ENCODE measurements around the gene TBCK. TPM values are rescaled to one million over a fixed set of nuclear protein-coding genes. Genes with fewer than 3 reads are reported as not detected.

Gene TBCK
- total RNA-seq, 4 donors from 2014 or later, result 23.3 to 47.7 (median 34.2) TPM

DNA sequence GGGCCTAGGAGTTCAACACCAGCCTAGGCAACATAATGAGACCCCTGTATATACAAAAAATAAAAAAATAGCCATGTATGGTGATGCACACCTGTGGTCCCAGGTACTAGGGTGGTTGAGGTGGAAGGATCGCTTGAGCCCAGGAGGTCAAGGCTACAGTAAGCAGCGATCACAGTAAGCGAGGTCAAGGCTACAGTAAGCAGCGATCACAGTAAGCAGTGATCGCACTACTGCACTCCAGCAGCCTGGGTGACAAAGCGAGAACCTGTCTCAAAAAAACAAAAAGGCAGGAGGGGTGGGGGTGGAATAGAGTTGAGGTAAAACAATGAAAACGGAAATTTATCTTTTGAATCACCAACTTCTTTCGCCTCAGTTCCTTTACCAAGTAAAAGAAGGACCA is 29.4 kb downstream of the TBCK start:
- DNase-seq (ENCODE audit: low spot score in 2 of 2), result no peak
- H3K9me3 ChIP-seq, result no peaks in the 10 kb centered on the region
- no peak for TF ChIP-seq EP300 (IDR thresholded peaks at IDR 0.05)
- no peak for TF ChIP-seq CTCF (IDR thresholded peaks at IDR 0.05)
- no peak for TF ChIP-seq POLR2A (IDR thresholded peaks at IDR 0.05)
- no peak for TF ChIP-seq POLR2AphosphoS5 (IDR thresholded peaks at IDR 0.05)
- no peak overlapping the region for H3K4me3 ChIP-seq
- no peaks in the 10 kb centered on the region for H3K27me3 ChIP-seq
- H3K36me3 ChIP-seq, result peaks cover 14% of the 10 kb centered on the region
- H3K4me1 ChIP-seq, result no peaks in the 10 kb centered on the region
- WGBS, result 97% methylated on average over 8 of the region's 8 CpGs
- no peak overlapping the region for H3K27ac ChIP-seq

DNA sequence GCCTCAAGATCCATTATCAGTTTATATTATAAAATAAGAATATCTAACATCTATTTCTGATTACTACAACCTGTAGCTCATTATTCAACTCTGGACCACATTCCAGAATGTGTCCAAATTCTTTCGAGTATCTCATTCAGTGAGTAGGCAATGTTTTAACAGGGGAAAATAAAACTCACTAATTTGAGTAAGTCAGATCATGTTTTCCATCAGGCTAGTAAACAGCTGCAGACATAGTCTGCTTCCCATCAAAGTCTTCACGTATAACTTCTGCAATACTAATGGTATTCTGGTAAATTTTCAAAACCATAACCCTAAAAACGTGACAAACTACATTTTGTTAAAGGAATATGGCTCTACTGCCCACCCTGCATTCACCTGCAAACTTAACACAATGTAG is 31.8 kb downstream of the TBCK start:
- no peak for TF ChIP-seq EP300 (IDR thresholded peaks at IDR 0.05)
- TF ChIP-seq POLR2A (IDR thresholded peaks at IDR 0.05), result no peak
- no peak for TF ChIP-seq CTCF (IDR thresholded peaks at IDR 0.05)
- TF ChIP-seq POLR2AphosphoS5 (IDR thresholded peaks at IDR 0.05), result no peak

DNA sequence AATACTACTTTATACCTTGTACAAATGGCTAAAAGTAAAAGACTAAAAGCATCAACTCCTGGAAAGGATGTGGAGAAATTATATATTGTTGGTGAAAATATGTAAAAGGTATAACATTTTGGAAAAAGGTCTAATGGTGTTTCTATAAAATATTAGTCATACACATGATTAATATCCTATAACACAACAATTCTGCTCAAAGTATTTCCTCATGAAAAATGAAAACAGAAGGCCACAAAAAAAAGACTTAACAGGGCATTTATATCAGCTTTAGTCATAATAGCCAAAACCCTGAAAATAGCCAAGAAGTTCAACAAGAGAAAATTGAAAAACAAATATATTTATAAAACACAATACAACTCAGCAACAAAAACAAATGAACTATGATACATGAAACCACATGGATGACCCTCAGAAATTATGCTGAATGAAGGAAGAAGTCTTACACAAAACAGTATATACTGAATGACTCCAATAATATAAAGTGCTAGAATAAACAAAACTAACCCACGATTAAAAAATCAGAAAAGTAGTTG is 38.8 kb downstream of the TBCK start:
- Histone ChIP-seq H3K27me3 (no peaks in the 10 kb centered on the region), H3K36me3 (peaks cover 5% of the 10 kb centered on the region), H3K4me1 (no peaks in the 10 kb centered on the region), H3K27ac (no peak overlapping the region), H3K9me3 (no peaks in the 10 kb centered on the region), H3K4me3 (no peak overlapping the region)
- TF ChIP-seq POLR2AphosphoS5 (IDR thresholded peaks at IDR 0.05) (no peak), EP300 (IDR thresholded peaks at IDR 0.05) (no peak), POLR2A (IDR thresholded peaks at IDR 0.05) (no peak)
- DNase-seq (ENCODE audit: low spot score in 2 of 2), result no peak
- 83% methylated on average over 1 of the region's 1 CpG for WGBS

More for the DNA sequence above, 31.8 kb downstream of the TBCK start:
- Histone ChIP-seq H3K4me3 (no peak overlapping the region), H3K9me3 (no peaks in the 10 kb centered on the region), H3K27ac (no peak overlapping the region), H3K27me3 (no peaks in the 10 kb centered on the region), H3K36me3 (peaks cover 9% of the 10 kb centered on the region), H3K4me1 (no peaks in the 10 kb centered on the region)
- 68% methylated on average over 3 of the region's 3 CpGs for WGBS
- no peak for DNase-seq (ENCODE audit: low spot score in 2 of 2)

GRCh38 chr4:106273831-106274230 is 42.2 kb downstream of the TBCK start:
- WGBS, result 65% methylated on average over 2 of the region's 2 CpGs
- TF ChIP-seq EP300 (IDR thresholded peaks at IDR 0.05) (no peak), CTCF (IDR thresholded peaks at IDR 0.05) (no peak)
- no peak overlapping the region for H3K4me3 ChIP-seq

DNA sequence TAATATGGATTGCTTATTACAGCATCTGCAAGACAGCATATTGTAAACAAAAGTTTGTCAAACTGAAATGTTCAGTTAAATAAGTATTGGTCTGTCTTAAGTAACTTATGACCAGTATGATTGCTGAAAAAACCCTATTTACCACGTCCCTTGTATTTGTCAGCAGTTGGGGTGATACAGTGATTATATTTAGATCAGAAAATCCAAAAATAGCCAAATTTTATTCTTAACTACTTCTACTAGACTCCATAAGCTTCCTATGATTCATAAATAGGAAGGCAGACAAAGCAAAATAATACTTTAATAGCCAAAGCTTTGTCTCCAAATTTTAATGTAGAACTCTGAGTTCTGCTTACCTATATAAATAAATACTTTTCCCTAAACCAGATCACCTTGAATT is 45.3 kb downstream of the TBCK start:
- no peak overlapping the region for H3K4me3 ChIP-seq
- H3K36me3 ChIP-seq, result peaks cover 5% of the 10 kb centered on the region
- H3K9me3 ChIP-seq, result no peaks in the 10 kb centered on the region
- WGBS, result 73% methylated on average over 1 of the region's 1 CpG
- DNase-seq (ENCODE audit: low spot score in 2 of 2), result no peak
- no peak overlapping the region for H3K27ac ChIP-seq
- H3K4me1 ChIP-seq, result no peaks in the 10 kb centered on the region
- no peaks in the 10 kb centered on the region for H3K27me3 ChIP-seq
- no peak for TF ChIP-seq CTCF (IDR thresholded peaks at IDR 0.05)
- TF ChIP-seq POLR2AphosphoS5 (IDR thresholded peaks at IDR 0.05), result no peak
- no peak for TF ChIP-seq EP300 (IDR thresholded peaks at IDR 0.05)
- TF ChIP-seq POLR2A (IDR thresholded peaks at IDR 0.05), result no peak

More at GRCh38 chr4:106273831-106274230, 42.2 kb downstream of the TBCK start:
- H3K27me3 ChIP-seq, result no peaks in the 10 kb centered on the region
- H3K4me1 ChIP-seq, result no peaks in the 10 kb centered on the region
- no peak overlapping the region for H3K27ac ChIP-seq
- DNase-seq (ENCODE audit: low spot score in 2 of 2), result no peak
- H3K36me3 ChIP-seq, result peaks cover 5% of the 10 kb centered on the region
- no peaks in the 10 kb centered on the region for H3K9me3 ChIP-seq

DNA sequence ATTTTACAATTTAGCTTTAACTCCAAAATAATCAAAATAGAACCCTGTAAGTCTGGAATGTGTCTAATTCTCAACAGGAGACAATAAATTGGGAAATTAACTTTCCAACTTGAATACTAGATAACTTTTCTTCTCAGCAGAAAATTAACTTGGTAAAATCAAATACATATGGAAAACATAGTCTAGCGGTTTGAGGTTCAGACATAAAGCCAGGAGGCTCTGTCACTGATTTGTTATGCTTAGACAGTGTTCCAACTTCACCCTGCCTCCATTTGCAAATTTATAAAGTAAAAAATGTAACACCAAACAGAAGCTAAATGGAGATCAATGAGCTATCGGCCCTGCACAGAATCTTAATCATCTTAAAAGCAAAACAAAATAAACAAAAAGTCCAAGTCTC is 46.3 kb downstream of the TBCK start:
- DNase-seq (ENCODE audit: low spot score in 2 of 2), result no peak
- 78% methylated on average over 2 of the region's 2 CpGs for whole genome bisulfite sequencing
- Histone ChIP-seq H3K27ac (no peak overlapping the region), H3K4me3 (no peak overlapping the region), H3K9me3 (no peaks in the 10 kb centered on the region), H3K36me3 (peaks cover 4% of the 10 kb centered on the region), H3K27me3 (no peaks in the 10 kb centered on the region), H3K4me1 (no peaks in the 10 kb centered on the region)
- TF ChIP-seq POLR2AphosphoS5 (IDR thresholded peaks at IDR 0.05) (no peak), POLR2A (IDR thresholded peaks at IDR 0.05) (no peak), CTCF (IDR thresholded peaks at IDR 0.05) (no peak), EP300 (IDR thresholded peaks at IDR 0.05) (no peak)

Measured in suprapubic skin (tissue), 4 donors.